OCI-LY1 (cell line): ENCODE results near the gene SORT1.

Source experiments
- CTCF ChIP-seq: fragments of 200-600 bp; sonication (generic), shearing (Covaris generic); IDR thresholded peaks from 2 replicates; pipeline ENCODE4 v1.5.1; 2017; ENCODE audit warnings: mild to moderate bottlenecking, antibody characterized with exemption, low read length, moderate library complexity, mixed read lengths
- EZH2 ChIP-seq: fragments of 200-600 bp; sonication (generic), shearing (Covaris generic); IDR thresholded peaks from 2 replicates; pipeline ENCODE4 v1.8.0; 2017; ENCODE audit warnings: borderline replicate concordance, mixed run types, mild to moderate bottlenecking, antibody characterized with exemption, low read length, moderate library complexity, mixed read lengths

- TF ChIP-seq EZH2 (no peak), CTCF (no peak)
Measured at GRCh38 chr1:109296782-109297181, 100.9 kb downstream of the SORT1 start.
